Activated naive CD8-positive, alpha-beta T cell treated with anti-CD3 and anti-CD28 coated beads, Interleukin-2, amount 10 ng/mL, durations not matched to agents 7 days and 5 days (primary cell): ENCODE results near the gene KLHL22. TPM values are rescaled to one million over a fixed set of nuclear protein-coding genes. Genes with fewer than 3 reads are reported as not detected.
"Not testable (repeated sequence)": the region's sequence is repeated elsewhere in the genome, so short reads cannot be mapped to it uniquely, and the experiment has no call there.

Experiments
- ATAC-seq: fragments of 150-1000 bp; cut with Tn5 transposase; one replicate; pipeline ENCODE4 v1.10.0; 2021; ENCODE audit warnings: low read depth, moderate library complexity
- POLR2A ChIA-PET: fragments of 350-600 bp; sonication (Branson Sonifier 250); formaldehyde crosslinking; loops from one replicate; lab custom pipeline; 2021; ENCODE audit warnings: antibody characterized with exemption; lab: Charles Lee
- DNase-seq: peaks from one replicate; pipeline ENCODE4 v3.0.0; 2021
- H3K27ac Mint-ChIP-seq: one replicate; pipeline ENCODE4 v1.8.0; 2022; ENCODE audit warnings: mild to moderate bottlenecking, mixed read lengths
- H3K27me3 Mint-ChIP-seq: one replicate; pipeline ENCODE4 v1.8.0; 2022; ENCODE audit warnings: mild to moderate bottlenecking, moderate library complexity, mixed read lengths
- H3K36me3 Mint-ChIP-seq: one replicate; pipeline ENCODE4 v1.8.0; 2021; ENCODE audit warnings: mild to moderate bottlenecking, mixed read lengths
- H3K4me1 Mint-ChIP-seq: one replicate; pipeline ENCODE4 v1.8.0; 2021; ENCODE audit warnings: mixed read lengths
- H3K4me3 Mint-ChIP-seq: one replicate; pipeline ENCODE4 v1.8.0; 2022; ENCODE audit warnings: mild to moderate bottlenecking, moderate library complexity, mixed read lengths
- H3K9me3 Mint-ChIP-seq: one replicate; pipeline ENCODE4 v1.8.0; 2021; ENCODE audit warnings: mixed read lengths
- total RNA-seq, 2 experiments: library from RNA; stranded (reverse); gene quantifications; one replicate each; pipeline ENCODE4 v1.2.3, GENCODE V29; 2021

Gene KLHL22
- total RNA-seq, 2 experiments from 2014 or later, result 31.7 to 37.3 TPM

GRCh38 chr22:20507253-20508066, 11.9 kb upstream of the KLHL22 start, which contains the start of gene MED15:
Gene MED15 (plus strand): TSS chr22:20507610. CDS start chr22:20507679, 69 bp downstream.
- peaks cover 39% of the 10 kb centered on the region for H3K4me1 Mint-ChIP-seq
- POLR2A ChIA-PET, result interaction anchor here (0.5 to 4.5 kb wide), 17 partner anchors 11 to 1238 kb away, joined by 3 to 33 read pairs (median 3); partner anchors contain the start of genes KLHL22 and TRMT2A
- peak; percentile 89 for DNase-seq
- H3K36me3 Mint-ChIP-seq, result peaks cover 26% of the 10 kb centered on the region
- H3K9me3 Mint-ChIP-seq, result no peaks in the 10 kb centered on the region
- H3K4me3 Mint-ChIP-seq, result peak within 1 kb of the TSS; percentile 97
- H3K27ac Mint-ChIP-seq, result peak within 1 kb of the TSS; percentile 98
- H3K27me3 Mint-ChIP-seq, result no peaks in the 10 kb centered on the region
- ATAC-seq, result peak; percentile 85

GRCh38 chr22:20506543-20507252, 11.1 kb upstream of the KLHL22 start:
- H3K27ac Mint-ChIP-seq, result peak overlapping the region; percentile 98
- peaks cover 19% of the 10 kb centered on the region for H3K36me3 Mint-ChIP-seq
- H3K27me3 Mint-ChIP-seq, result no peaks in the 10 kb centered on the region
- H3K4me3 Mint-ChIP-seq, result peak overlapping the region; percentile 97
- no peak for ATAC-seq
- peaks cover 33% of the 10 kb centered on the region for H3K4me1 Mint-ChIP-seq
- DNase-seq, result no peak
- POLR2A ChIA-PET, result interaction anchor here (0.7 to 4.5 kb wide), 9 partner anchors 11 to 78 kb away, joined by 3 to 33 read pairs (median 5); partner anchors contain the start of gene KLHL22
- H3K9me3 Mint-ChIP-seq, result no peaks in the 10 kb centered on the region

DNA sequence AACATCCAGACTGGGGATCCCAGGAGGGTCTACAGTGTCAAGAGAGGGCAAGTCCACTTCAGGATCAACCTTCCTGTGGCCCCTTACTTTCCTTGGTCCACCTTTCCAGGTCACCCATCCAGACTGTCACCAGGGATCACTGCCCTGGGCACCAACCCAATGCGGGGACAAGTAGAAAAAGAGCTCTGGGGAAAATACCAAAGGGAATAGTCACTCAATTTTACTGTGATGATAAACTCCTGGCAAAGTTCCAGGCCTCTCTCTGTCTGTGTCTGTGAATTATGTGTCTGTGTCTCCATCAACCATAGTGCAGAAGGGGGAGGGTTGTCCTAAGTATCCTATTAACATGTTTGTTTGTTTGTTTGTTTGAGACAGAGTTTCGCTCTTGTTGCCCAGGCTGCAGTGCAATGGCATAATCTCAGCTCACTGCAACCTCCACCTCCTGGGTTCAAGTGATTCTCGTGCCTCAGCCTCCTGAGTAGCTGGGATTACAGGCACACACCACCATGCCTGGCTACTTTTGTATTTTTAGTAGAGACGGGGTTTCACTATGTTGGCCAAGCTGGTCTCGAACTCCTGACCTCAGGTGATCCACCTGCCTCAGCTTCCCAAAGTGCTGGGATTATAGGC, 8.8 kb upstream of the KLHL22 start:
- ATAC-seq, POLR2A ChIA-PET, H3K9me3 Mint-ChIP-seq, DNase-seq, H3K27me3 Mint-ChIP-seq, H3K4me3 Mint-ChIP-seq: not testable (repeated sequence)
- Mint-ChIP-seq H3K4me1 (peaks cover 17% of the 10 kb centered on the region), H3K27ac (peak overlapping the region; percentile 4), H3K36me3 (peaks cover 15% of the 10 kb centered on the region)

DNA sequence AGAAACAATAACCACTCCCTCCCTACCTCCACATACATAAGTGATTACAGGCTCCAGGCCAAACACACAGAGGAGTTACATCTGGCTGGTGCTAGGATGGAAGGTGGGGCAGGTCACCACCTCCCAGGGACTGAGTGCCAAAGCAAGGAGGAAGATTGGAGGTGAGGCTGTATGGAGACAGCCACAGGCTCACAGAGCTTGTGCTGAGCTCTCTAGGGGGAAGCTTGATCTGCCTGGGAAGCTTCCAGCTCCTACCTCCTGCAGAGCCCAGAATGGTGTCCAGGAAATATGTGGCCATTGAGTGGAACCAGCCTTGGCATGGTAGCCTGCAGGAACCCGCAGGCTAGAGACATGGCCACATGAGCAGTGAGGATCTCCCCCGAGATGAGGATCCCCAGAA, 8.2 kb upstream of the KLHL22 start:
- Mint-ChIP-seq H3K4me3 (no peak overlapping the region), H3K4me1 (peaks cover 12% of the 10 kb centered on the region), H3K27me3 (no peaks in the 10 kb centered on the region), H3K36me3 (peaks cover 9% of the 10 kb centered on the region), H3K27ac (no peak overlapping the region), H3K9me3 (no peaks in the 10 kb centered on the region)
- POLR2A ChIA-PET, result no interaction called here
- ATAC-seq, result no peak
- no peak for DNase-seq

DNA sequence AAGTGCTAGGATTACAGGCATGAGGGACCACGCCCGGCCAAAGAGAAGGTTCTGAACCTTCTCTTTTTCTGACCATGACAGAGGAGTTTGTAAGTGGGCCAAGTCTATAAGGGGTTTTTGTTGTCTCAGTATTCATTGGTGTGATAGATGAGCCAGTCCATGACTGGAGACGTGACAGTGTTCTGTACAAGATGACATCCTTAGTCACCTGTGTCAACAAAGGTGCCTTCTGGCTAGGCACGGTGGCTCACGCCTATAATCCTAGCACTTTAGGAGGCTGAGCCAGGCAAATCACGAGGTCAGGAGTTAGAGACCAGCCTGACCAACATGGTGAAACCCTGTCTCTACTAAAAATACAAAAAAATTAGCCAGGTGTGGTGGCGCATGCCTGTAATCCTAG, 4.2 kb upstream of the KLHL22 start:
- Mint-ChIP-seq H3K4me1 (peaks cover 5% of the 10 kb centered on the region), H3K4me3 (no peak overlapping the region), H3K9me3 (no peaks in the 10 kb centered on the region), H3K27ac (no peak overlapping the region), H3K27me3 (no peaks in the 10 kb centered on the region), H3K36me3 (peaks cover 2% of the 10 kb centered on the region)
- no peak for DNase-seq
- POLR2A ChIA-PET, result no interaction called here
- ATAC-seq, result no peak

DNA sequence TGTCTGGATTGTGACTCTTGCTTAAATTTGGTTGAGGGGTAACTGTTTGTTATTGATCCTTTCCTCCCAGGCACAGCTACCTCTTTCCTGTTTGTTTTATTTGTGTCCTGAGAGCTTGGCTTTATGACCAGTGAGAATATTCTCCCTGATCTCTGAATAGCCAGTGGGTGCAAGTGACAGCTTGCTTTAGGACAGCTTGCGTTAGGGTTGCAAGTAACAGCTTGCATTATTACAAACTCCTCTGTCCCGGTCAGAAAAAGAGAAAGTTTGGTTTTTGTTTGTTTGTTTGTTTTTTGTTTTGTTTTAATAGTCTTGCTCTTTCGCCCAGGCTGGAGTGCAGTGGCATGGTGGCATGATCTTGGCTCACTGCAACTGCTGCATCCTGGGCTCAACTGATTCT, 3.3 kb upstream of the KLHL22 start:
- DNase-seq (no peak), ATAC-seq (no peak)
- Mint-ChIP-seq H3K4me1 (peaks cover 11% of the 10 kb centered on the region), H3K27ac (no peak overlapping the region), H3K4me3 (no peak overlapping the region), H3K36me3 (peaks cover 2% of the 10 kb centered on the region), H3K9me3 (no peaks in the 10 kb centered on the region), H3K27me3 (no peaks in the 10 kb centered on the region)
- POLR2A ChIA-PET, result interaction anchor here (0.6 kb wide), 1 partner anchor 383 kb away, joined by 4 read pairs; the partner anchor contains the start of gene RANBP1

DNA sequence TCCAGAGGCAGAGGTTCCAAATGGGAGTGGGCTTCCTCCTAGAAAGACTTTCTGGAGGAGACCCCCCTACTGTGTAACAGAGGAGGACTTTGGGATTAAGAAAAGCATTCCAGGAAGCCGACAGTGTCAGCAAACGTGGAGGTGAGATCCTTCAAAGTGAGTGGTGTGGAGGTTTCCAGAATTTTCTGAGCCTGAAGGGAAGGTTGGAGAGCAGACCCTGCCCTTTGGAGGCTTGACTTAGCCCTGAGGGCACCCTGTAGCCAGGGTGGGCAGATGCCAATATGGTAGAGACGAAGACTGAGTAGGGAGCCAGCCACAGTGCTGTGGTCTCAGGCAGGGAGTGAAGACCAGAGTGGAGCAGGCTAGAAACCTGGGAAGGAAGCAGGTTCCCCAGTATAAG, 1.8 kb upstream of the KLHL22 start:
- POLR2A ChIA-PET, result no interaction called here
- H3K9me3 Mint-ChIP-seq, result no peaks in the 10 kb centered on the region
- no peak overlapping the region for H3K4me3 Mint-ChIP-seq
- peaks cover 15% of the 10 kb centered on the region for H3K4me1 Mint-ChIP-seq
- H3K27ac Mint-ChIP-seq, result no peak overlapping the region
- no peaks in the 10 kb centered on the region for H3K27me3 Mint-ChIP-seq
- ATAC-seq, result no peak
- H3K36me3 Mint-ChIP-seq, result peaks cover 5% of the 10 kb centered on the region
- no peak for DNase-seq

DNA sequence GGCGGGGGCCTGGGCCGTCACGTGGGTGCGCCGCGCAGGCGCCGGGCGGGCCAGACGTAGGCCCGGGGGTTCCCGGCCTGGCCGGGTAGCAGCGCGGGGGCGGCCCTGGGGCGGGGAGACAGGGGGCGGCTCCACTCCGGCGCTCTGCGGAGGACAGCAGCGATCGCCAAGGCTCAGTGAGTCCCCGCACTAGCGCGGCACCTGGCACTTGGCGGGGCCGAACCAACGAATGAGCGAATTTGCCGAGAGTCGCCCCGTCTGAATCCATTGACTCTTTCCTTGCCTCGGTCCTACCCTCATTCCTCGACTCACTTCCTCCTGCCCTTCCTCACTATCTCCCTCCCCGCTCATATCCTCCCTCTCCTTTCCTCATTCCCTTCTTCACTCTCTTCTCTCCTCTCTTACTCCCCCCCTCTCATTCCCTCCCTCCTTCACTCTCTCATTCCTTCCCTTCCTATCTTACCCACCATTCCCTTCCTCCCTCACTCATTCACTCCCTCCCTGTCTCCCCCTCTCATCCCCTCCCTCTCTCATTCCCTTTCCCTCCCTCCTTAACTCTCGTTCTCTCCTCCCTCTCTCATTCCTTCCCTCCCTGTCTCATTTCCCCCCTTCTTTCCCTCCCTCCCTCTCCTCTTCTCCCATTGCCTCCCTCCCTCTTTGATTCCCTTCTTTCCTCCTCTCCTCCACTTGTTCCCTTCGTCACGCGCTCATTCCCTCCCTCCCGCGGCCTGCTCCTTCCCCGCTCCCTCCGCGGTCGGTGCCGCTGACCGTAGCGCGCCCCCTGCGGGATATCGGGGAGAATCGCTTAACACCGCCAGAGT, 476 bp upstream of the KLHL22 start:
- H3K27ac Mint-ChIP-seq, result peak overlapping the region; percentile 90

GRCh38 chr22:20491346-20491745, 4.2 kb downstream of the KLHL22 start:
- POLR2A ChIA-PET, result no interaction called here
- H3K4me3 Mint-ChIP-seq, result no peak overlapping the region
- peaks cover 26% of the 10 kb centered on the region for H3K4me1 Mint-ChIP-seq
- no peak for ATAC-seq
- H3K27me3 Mint-ChIP-seq, result no peaks in the 10 kb centered on the region
- peaks cover 6% of the 10 kb centered on the region for H3K36me3 Mint-ChIP-seq
- no peak overlapping the region for H3K27ac Mint-ChIP-seq
- no peak for DNase-seq
- no peaks in the 10 kb centered on the region for H3K9me3 Mint-ChIP-seq

More for the DNA sequence above, 476 bp upstream of the KLHL22 start:
- Mint-ChIP-seq H3K4me3 (peak overlapping the region; percentile 98), H3K4me1 (peaks cover 19% of the 10 kb centered on the region), H3K9me3 (no peaks in the 10 kb centered on the region), H3K36me3 (peaks cover 7% of the 10 kb centered on the region), H3K27me3 (no peaks in the 10 kb centered on the region)
- POLR2A ChIA-PET, result interaction anchor here (0.5 to 2.2 kb wide), 6 partner anchors 11 to 94 kb away, joined by 3 to 11 read pairs (median 5); partner anchors contain the start of gene MED15
- peak; percentile 99 for ATAC-seq
- DNase-seq, result peak; percentile 95

DNA sequence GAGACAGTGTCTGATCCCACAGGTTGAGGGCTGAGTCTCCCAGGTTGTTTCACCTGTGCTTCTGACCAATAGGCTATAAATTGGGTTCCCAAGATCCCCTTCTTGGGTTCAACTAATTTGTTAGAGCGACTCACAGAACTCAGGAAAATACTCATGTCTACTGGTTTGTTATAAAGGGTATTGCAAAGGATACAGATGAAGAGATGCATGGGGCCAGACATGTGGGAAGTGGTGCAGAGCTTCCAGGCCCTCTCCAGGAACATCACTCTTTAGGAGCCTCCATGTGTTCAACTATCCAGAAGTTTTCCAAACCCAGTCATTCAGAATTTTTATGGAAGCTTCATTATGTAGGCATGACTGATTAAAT, 4.7 kb downstream of the KLHL22 start:
- no peaks in the 10 kb centered on the region for H3K9me3 Mint-ChIP-seq
- ATAC-seq (no peak), DNase-seq (no peak)
- H3K4me1 Mint-ChIP-seq, result peaks cover 22% of the 10 kb centered on the region
- H3K27ac Mint-ChIP-seq, result no peak overlapping the region
- POLR2A ChIA-PET, result no interaction called here
- H3K4me3 Mint-ChIP-seq, result no peak overlapping the region
- H3K36me3 Mint-ChIP-seq, result peaks cover 9% of the 10 kb centered on the region
- no peaks in the 10 kb centered on the region for H3K27me3 Mint-ChIP-seq

GRCh38 chr22:20490183-20490940, 5.2 kb downstream of the KLHL22 start:
- Mint-ChIP-seq H3K4me3 (no peak overlapping the region), H3K27me3 (no peaks in the 10 kb centered on the region), H3K27ac (no peak overlapping the region), H3K9me3 (no peaks in the 10 kb centered on the region), H3K4me1 (peaks cover 22% of the 10 kb centered on the region), H3K36me3 (peaks cover 9% of the 10 kb centered on the region)
- peak; percentile 8 for ATAC-seq
- no peak for DNase-seq
- POLR2A ChIA-PET, result no interaction called here

DNA sequence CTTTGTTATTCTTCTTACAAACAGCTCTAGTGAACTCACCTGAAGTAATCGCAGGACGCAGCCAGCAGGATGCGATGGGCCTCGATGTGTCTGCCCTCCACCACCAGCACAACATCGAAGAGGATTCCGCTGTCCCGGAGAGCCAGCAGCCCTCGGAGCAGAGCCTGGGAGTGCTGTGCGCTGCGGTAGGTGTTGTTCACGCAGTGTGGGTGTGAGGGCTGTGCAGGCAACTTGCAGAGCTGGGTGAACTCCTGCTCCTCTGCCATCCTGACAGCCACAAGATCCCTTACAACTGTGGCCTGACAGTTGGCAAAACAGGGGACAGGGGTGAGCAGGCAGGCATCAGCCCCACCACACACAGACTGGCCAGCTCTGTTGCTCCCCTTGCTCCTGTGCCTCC, 6.6 kb downstream of the KLHL22 start:
- Mint-ChIP-seq H3K4me1 (peaks cover 18% of the 10 kb centered on the region), H3K9me3 (no peaks in the 10 kb centered on the region), H3K27me3 (no peaks in the 10 kb centered on the region), H3K27ac (no peak overlapping the region), H3K36me3 (peaks cover 12% of the 10 kb centered on the region), H3K4me3 (no peak overlapping the region)
- DNase-seq (no peak), ATAC-seq (no peak)
- POLR2A ChIA-PET, result no interaction called here
